Measurements from ENCODE around the gene ZC2HC1C. TPM values are rescaled to one million over a fixed set of nuclear protein-coding genes. Genes with fewer than 3 reads are reported as not detected.

ZC2HC1C gene
- total and polyA plus RNA-seq, 2 of the 13 experiments (the other 11 are each of a cell fraction or from before 2014, with no cell fraction given) = 3.3 to 3.5 TPM

DNA sequence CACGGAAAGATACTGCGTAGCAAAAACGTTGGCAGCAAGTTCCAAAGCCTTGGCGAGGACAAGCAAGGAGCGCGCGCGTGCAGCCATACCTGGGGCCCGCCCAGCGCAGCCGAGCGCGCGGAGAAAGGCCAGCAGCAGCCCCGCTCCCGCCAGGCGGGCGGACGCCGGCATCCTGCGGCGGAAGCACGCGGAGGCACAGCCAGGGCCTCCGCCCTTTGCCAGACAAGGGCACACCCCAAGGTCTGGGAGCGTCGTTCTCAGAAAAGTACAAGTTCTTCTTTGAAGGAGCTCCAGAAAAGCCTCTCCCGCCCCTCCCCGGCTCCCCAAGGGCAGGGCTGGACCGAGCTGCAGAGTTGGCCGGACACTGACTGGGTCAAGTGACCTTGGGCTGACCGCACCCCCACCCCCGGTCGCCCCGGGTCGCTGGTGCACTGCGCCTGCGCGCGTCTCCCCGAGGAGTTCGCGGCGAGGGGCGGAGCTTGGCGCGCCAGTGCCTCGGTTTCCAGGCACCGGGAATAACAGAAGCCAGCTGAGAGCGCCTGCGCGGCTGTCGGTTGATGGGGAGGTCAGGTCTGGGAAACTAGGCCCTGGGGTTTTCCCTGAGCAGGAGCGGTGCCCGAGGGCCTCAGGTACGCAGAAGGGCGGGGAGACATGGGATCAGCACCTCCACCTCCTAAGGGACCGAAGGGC, at the start of gene ZC2HC1C (continued):
- TF ChIP-seq ZNF264 (CRISPR knock-in tag; IDR thresholded peaks at IDR 0.05) = 0 out of 2 replicates have a peak, but pooled peaks have one; percentile 12
- no peak for TF ChIP-seq MBD4 (IDR thresholded peaks at IDR 0.05; ENCODE audit: borderline replicate concordance, low read length)
- peak; percentile 68; the same call in 1 of the 2 replicates for TF ChIP-seq ZNF253 (CRISPR knock-in tag; IDR thresholded peaks at IDR 0.05; ENCODE audit: borderline replicate concordance)
- peak; percentile 41; the same call in 1 of the 2 replicates for TF ChIP-seq TARDBP (CRISPR knock-in tag; IDR thresholded peaks at IDR 0.05)
- no peak for TF ChIP-seq PITX1 (CRISPR knock-in tag; IDR thresholded peaks at IDR 0.05)
- TF ChIP-seq DR1 (CRISPR knock-in tag; IDR thresholded peaks at IDR 0.05) = peak; percentile 57; the same call in 1 of the 2 replicates
- peak; percentile 93 for TF ChIP-seq ZNF800 (CRISPR knock-in tag; IDR thresholded peaks at IDR 0.05)
- peak; percentile 98 for TF ChIP-seq RXRA (CRISPR knock-in tag; IDR thresholded peaks at IDR 0.05)
- TF ChIP-seq NR2F6 (IDR thresholded peaks at IDR 0.05) = no peak
- TF ChIP-seq NR2F6 (CRISPR knock-in tag; IDR thresholded peaks at IDR 0.05) = peak; percentile 26; the same call in 1 of the 2 replicates
- TF ChIP-seq ZNF331 (CRISPR knock-in tag; IDR thresholded peaks at IDR 0.05) = peak; percentile 40; the same call in 1 of the 2 replicates
- TF ChIP-seq ZSCAN21 (CRISPR knock-in tag; IDR thresholded peaks at IDR 0.05; ENCODE audit: borderline replicate concordance) = 0 out of 2 replicates have a peak, but pooled peaks have one; percentile 40
- TF ChIP-seq ZBTB38 (CRISPR knock-in tag; IDR thresholded peaks at IDR 0.05) = peak; percentile 40; the same call in 1 of the 2 replicates
- peak; percentile 80 for TF ChIP-seq RFXAP (CRISPR knock-in tag; IDR thresholded peaks at IDR 0.05; ENCODE audit: borderline replicate concordance)
- TF ChIP-seq SMC3 (IDR thresholded peaks at IDR 0.05; ENCODE audit: low read length) = no peak
- TF ChIP-seq TCF12 (IDR thresholded peaks at IDR 0.05) = no peak
- TF ChIP-seq TCF12 (CRISPR knock-in tag; IDR thresholded peaks at IDR 0.05) = 0 out of 2 replicates have a peak, but pooled peaks have one; percentile 39
- TF ChIP-seq ZSCAN31 (CRISPR knock-in tag; IDR thresholded peaks at IDR 0.05; ENCODE audit: low read depth) = peak; percentile 85; the same call in 1 of the 2 replicates
- no peak for TF ChIP-seq REST (IDR thresholded peaks at IDR 0.05; ENCODE audit: borderline replicate concordance in 1 of 2, low read depth in 1 of 2, low read length in 2 of 2)
- peak; percentile 44; the same call in 1 of the 2 replicates for TF ChIP-seq RFX3 (CRISPR knock-in tag; IDR thresholded peaks at IDR 0.05)
- peak; percentile 88 for TF ChIP-seq ZFX (CRISPR knock-in tag; IDR thresholded peaks at IDR 0.05; ENCODE audit: low read depth)
- TF ChIP-seq KLF12 (CRISPR knock-in tag; IDR thresholded peaks at IDR 0.05; ENCODE audit: borderline replicate concordance) = peak; percentile 98
- TF ChIP-seq, protein P1, sequence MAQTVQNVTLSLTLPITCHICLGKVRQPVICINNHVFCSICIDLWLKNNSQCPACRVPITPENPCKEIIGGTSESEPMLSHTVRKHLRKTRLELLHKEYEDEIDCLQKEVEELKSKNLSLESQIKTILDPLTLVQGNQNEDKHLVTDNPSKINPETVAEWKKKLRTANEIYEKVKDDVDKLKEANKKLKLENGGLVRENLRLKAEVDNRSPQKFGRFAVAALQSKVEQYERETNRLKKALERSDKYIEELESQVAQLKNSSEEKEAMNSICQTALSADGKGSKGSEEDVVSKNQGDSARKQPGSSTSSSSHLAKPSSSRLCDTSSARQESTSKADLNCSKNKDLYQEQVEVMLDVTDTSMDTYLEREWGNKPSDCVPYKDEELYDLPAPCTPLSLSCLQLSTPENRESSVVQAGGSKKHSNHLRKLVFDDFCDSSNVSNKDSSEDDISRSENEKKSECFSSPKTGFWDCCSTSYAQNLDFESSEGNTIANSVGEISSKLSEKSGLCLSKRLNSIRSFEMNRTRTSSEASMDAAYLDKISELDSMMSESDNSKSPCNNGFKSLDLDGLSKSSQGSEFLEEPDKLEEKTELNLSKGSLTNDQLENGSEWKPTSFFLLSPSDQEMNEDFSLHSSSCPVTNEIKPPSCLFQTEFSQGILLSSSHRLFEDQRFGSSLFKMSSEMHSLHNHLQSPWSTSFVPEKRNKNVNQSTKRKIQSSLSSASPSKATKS (CRISPR knock-in tag; IDR thresholded peaks at IDR 0.05) = no peak
- TF ChIP-seq MYC (CRISPR knock-in tag; IDR thresholded peaks at IDR 0.05; ENCODE audit: borderline replicate concordance) = peak; percentile 93
